ENCODE results near the gene KLLN. TPM values are rescaled to one million over a fixed set of nuclear protein-coding genes. Genes with fewer than 3 reads are reported as not detected.

KLLN gene, protein sequence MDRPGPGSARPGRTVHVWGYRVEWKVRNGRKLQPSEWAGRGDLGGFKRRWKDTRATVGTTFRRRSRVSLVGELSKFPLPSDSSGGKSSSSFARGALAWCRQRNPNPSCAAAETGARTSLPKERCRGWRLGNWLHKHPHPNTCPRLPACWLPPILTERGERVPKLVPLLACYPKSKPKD
- 0.10 and 0.13 TPM in 2 replicates for total RNA-seq

DNA sequence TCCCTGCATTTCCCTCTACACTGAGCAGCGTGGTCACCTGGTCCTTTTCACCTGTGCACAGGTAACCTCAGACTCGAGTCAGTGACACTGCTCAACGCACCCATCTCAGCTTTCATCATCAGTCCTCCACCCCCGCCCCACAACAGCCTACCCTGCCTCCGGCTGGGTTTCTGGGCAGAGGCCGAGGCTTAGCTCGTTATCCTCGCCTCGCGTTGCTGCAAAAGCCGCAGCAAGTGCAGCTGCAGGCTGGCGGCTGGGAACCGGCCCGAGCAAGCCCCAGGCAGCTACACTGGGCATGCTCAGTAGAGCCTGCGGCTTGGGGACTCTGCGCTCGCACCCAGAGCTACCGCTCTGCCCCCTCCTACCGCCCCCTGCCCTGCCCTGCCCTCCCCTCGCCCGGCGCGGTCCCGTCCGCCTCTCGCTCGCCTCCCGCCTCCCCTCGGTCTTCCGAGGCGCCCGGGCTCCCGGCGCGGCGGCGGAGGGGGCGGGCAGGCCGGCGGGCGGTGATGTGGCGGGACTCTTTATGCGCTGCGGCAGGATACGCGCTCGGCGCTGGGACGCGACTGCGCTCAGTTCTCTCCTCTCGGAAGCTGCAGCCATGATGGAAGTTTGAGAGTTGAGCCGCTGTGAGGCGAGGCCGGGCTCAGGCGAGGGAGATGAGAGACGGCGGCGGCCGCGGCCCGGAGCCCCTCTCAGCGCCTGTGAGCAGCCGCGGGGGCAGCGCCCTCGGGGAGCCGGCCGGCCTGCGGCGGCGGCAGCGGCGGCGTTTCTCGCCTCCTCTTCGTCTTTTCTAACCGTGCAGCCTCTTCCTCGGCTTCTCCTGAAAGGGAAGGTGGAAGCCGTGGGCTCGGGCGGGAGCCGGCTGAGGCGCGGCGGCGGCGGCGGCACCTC lies at the start of gene KLLN, which contains the start of gene PTEN:
TSS of gene KLLN (minus strand) at position 481 of the 891 bp plus-strand sequence. CDS start 1,046 bp downstream, outside the sequence.
TSS of gene PTEN (plus strand) at position 573 of the 891 bp plus-strand sequence. CDS start 845 bp downstream, outside the sequence.

DNA sequence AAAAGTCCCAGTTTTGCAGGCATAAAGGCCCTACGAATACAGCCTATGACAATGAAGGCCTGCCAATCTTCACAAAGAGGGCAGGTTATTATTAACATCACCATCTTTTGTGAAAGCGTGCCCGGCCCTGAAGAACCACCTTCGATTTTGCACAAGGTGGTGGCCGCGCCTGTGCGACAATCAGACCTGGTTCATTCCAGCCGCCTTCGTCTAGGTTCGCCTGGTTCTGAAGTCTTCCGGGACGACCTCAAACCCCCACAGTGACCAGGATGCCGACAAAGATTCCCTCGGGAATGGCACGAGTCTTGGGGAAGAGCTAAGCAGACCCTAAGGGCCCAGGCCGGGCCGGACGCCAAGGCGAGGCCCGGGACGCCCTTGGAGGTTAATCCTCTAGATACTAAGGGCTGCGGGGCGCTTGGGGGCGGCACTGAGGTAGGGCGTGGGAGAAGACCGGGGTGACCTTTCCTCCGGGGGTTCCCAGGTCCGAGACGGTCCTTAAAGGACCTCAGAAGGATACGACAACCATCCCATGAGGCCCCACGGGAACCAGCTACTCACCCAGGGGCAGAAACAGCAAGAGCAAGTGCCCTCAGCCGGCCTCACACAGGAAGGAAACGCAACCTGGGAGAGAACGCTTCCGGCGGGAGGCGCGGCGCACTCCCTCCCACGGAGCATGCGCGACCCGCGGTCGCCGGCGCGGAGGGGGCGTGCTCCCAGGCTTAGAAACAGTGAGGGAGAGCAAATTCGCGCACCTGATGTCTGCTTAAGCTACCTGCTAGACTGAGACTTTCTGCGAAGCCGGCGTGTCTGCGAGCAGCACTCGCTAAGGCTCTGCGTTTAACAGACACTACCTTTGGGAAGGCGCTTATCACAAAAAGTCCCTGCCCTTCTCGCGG lies 45.5 kb downstream of the KLLN start, which contains the start of gene ATAD1:
TSS of gene ATAD1 (minus strand) at position 618 of the 896 bp plus-strand sequence. CDS start 3,627 bp downstream, outside the sequence.

Other genes with a start within 250 kb of the KLLN start
- gene PAPSS2, start 203.7 kb downstream of the KLLN start, total RNA-seq: 69.5 and 76.1 TPM in 2 replicates
- 15.9 and 23.3 TPM in 2 replicates for gene ATAD1, start 45.3 kb downstream of the KLLN start, total RNA-seq
- gene PTEN, start 92 bp upstream of the KLLN start, total RNA-seq: 45.2 and 48.9 TPM in 2 replicates